ENCODE measurements around the gene ANXA3.

The ANXA3 gene

DNA sequence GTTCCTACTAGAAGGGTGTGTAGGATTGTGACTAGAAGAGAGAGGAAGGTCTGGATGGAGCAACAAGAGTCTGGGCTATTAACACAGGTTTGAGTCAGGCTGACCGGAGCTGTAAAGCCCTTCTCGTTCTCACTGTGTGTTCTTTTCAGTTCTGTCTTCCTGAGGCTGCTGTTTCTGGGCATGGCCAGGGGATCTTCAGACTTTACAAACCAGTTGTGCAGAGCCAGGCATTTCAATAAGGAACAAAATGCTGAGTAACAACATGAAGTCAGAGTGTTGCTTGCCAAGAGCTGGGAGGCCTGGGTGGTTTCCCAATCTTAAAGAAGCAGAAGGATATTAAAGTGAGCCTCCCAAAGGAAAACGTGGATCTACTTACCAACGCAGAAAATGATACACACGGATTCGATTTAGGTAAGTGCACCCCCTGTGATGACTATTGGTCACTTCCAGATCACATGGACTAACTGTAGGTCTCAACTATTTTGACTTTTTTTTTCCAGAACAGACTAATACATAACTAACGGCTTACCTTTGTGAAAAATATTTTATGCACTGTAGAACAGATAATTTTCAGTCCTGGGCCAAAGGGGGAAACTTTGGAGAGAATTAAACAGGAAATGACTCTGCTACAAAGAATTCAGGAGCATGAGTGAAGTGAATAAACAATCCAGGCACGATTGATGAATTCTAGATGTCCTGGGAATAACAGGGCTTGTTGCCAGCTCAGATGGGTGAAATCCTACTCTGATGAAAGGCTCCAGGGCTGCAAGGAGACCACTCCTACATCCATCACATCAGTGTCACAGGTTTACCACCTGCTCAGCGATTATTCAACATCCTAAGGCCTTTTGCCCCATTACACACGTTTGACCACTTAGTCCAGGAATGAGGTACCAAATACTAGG lies 94.5 kb downstream of the ANXA3 start:
- peak; percentile 26 for DNase-seq (ENCODE audit: low spot score)

DNA sequence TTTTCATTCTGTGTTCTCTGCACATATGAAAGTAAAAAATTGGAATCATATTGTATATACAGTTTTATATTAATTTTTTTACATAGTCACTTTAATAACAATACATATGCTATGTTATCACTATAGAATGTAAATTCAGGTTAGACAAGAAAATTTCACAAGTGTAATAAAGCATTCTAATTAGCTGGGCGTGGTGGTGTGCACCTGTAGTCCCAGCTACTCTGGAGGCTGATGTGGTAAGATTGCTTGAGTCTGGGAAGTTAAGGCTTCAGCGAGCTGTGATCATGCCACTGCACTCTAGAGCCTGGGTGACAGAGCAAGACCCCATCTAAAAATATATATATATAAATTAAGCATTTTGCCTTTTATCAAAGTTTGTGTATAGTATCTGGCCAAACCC lies 95.7 kb downstream of the ANXA3 start:
- DNase-seq (ENCODE audit: low spot score) = no peak

DNA sequence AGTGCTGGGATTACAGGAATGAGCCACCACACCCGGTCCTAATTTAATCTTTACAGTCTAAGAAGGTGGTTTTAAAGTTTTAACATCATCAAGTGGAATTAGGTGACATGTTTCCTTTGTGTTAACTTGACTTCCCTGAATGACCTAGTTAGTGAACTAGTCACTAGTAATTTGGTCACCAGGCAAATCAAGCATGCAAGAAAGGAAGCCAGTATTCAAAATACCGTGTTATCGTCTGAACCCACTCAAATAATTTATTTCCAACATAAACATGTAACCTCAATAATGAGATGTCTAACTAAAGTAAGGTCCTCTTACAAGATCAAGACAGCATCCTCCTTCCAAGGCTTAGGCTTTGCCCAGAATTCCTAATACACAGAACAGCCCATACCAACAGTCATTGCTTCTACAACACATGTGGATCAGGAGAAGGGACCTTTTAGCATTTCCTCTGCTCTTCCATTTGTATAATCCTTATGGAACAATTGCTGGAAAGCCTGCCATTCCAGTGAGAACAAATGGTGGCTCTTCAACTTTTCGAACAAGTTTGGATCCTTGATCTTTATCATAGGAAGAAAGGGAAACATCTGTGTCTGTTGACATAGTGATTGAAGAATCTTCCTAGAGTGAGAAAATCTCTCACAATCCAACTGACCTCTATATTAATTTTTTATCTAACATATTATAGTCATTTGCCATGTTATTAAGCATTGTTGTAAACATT lies 97.2 kb downstream of the ANXA3 start:
- DNase-seq (ENCODE audit: low spot score) = no peak

DNA sequence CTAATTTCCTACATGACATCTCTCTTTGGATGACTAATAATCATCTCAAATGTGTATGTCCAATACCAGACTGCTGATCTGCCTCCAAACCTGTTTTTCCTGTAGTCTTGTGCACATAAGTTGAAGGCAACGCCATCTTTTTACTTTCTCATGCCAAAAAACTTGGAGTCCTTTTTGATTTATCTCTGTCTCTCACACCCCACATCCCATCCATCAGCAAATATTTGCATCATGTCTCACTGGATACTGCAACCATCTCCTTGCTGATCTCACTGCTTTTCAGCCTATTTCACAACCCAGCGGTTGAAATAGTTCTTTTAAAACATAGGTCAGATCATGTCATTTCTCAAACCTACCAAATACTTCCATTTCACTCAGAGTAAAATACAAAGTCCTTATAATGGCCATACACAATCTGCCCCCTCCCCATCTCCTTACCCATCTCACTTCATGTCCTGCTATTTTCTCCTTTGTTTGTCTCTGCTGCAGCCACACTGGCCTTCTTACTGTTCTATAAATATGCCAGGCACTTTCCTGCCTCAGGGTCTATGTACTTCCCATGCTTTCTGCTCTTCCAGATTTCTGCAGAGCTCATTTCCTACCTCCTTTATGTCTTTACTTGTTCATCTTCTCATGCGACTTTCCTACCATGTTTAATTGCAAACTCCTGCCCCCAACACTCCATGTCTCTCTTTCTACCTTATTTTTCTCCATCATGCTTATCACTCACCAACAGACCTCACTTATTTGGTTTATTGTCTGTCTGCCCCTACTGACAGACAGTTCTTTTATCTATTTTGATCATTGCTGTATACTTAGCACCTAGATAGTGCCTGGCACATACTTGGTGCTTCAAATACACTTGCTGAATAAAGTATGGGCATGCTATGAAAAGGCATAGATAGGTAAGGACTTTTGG lies 98.8 kb downstream of the ANXA3 start:
- DNase-seq (ENCODE audit: low spot score) = no peak

DNA sequence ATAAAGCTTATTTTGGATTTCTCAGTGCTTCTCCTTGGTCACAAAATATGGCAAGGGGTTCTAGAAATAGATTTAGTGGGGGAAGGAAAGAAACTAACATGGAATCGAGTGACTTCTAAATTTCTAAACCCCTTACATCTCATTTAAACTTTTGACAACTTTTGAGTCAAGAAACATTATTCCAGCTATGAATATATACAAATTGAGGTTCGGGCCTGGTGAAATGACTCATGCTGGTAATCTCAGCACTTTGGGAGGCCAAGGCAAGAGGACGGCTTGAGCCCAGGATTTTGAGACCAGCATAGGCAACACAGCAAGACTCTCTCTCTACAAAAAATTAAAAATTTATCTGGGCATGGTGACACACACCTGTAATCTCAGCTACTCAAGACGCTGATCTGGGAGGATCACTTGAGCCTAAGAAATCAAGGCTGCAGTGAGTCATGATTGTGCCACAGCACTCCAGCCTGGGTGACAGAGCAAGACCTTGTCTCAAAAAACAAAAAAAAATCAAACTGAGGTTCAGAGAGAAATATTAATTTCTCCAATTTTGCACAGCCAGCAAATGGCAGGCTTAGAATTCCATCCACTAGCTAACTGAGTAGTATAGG lies 99.8 kb downstream of the ANXA3 start:
- DNase-seq (ENCODE audit: low spot score) = no peak

DNA sequence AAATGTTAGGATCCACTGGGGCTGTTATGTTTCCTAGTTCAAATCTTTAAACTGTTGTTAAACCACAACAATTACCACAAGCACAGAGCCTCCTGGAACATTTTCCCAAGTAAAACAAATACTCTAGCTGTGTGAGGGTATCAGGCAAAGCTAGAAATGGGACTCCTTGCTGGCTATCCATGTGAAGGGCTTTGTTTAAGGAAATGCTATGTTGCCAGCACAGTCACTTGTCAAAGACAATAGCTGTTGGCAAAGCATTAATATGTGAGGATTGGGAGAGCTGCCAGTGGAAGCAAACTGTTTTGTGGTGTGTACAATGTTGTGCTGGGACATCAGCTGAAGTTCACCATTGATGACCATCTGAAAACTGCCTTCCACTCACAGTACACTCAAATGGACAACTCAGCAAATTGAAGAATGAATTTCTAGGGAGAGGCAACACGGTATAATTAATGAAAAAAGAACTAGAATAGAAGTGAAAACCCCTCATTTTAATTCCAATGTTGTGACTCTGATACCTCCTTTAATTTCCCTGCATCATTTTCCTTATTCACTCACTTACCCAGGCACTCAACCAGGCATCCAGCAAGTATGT lies 100.8 kb downstream of the ANXA3 start:
- DNase-seq (ENCODE audit: low spot score) = no peak

DNA sequence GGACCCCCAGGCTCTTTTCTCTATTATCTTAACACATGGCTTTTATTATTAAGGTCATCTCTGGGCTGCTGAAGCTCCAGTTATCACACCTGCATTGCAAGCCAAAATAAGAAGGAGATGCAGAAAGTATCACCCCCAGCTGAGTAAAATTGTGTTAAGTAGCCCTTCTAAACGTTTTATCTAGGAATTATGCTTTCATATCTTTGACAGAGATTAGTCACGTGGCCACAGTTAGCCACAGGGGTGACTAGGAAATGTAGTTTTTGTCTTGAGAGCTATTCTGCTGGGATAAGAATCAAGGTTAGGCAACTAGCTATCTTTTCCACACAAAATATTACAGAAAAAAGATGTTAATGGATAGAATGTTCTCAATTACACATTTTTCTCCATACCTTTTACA lies 102.1 kb downstream of the ANXA3 start:
- DNase-seq (ENCODE audit: low spot score) = no peak

DNA sequence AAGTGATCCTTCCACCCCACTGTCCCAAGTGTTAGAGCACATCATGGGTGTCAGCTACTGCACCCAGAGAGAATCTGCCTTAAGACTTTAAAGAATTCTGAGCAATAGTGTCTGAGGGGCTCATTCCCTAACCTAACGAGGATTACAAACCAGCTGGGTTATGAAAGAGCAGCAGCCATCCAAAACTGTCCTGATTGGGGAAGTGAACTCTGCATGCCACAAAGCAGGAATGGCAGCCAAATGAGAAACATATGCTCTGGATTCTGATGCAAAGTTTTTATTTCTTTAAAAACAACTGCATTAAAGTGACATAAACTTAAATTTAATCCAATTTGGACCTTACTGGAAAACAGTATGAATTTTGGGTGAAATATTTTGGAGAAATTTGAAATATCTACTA lies 103.2 kb downstream of the ANXA3 start:
- DNase-seq (ENCODE audit: low spot score) = no peak

DNA sequence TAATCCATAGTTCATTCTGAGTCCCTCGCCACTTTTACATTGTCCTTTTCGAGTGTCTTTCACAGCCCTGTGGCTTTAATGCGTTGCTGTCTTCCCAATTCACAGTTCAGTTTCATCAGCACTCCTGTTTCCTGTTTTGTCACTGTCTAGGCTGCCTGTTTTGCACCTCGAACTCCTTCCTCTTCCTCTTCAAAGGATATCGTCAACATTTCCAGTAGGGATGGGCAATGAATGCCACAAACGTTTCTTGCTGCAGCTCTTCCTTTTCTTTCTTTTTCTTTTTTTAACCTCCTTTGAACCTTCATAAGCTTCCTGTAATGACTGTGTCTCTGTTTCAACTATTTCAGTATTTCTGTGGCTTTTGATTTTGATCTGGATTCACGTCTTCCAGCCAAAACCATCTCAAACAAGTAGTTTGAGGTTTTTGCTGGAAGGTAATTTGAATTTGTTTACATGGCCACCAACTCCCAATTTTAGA lies 105.4 kb downstream of the ANXA3 start:
- no peak for DNase-seq (ENCODE audit: low spot score)

DNA sequence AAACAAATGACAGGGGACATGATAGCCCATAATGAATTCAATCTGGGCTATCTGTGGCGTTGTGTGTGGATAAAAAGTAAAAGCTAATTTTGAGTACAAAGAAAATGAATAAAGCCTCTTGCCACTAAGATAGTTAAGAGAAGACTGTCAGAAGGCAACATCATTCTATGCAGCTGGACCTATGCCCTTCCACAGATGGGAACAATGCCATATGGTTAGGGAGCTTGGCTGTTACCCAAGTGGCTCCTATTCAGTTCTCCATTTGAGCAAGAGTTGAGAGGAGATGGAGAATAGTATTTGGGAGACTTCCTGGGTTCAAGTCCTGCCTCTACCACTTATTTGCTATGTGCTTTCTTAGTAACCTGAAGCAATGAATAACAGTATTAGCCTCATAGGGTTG lies 107.7 kb downstream of the ANXA3 start:
- no peak for DNase-seq (ENCODE audit: low spot score)

DNA sequence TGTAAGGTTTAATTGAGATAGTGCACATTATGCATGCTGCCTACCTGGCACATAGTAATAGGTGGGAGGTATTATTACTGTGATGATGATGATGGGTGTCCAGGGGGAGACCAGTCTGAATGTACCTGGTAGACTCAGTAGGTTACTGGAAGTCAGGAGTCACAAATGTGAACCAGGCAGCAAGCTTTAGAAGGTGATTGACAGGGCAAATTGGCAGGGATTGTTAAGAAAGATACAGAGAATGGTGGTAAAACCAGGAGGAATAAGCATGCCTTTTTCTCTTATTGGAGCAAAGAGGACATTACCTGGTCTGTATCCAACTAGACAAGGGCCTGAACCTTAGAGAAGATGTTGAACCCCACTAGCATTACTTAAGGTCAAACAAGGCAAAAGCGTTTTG lies 108.1 kb downstream of the ANXA3 start:
- no peak for DNase-seq (ENCODE audit: low spot score)

All from RKO (cell line).